ENCODE results near the gene CCIN.

- TF ChIP-seq CTCF (IDR thresholded peaks at IDR 0.05) (no peak), POLR2A (IDR thresholded peaks at IDR 0.05) (no peak), POLR2AphosphoS5 (IDR thresholded peaks at IDR 0.05) (no peak), EP300 (IDR thresholded peaks at IDR 0.05) (no peak)
Observed at GRCh38 chr9:36127652-36128244, 41.4 kb upstream of the CCIN start.

All from gastroesophageal sphincter (tissue), 3 donors.